ENCODE measurements around the gene MAIP1.

DNA sequence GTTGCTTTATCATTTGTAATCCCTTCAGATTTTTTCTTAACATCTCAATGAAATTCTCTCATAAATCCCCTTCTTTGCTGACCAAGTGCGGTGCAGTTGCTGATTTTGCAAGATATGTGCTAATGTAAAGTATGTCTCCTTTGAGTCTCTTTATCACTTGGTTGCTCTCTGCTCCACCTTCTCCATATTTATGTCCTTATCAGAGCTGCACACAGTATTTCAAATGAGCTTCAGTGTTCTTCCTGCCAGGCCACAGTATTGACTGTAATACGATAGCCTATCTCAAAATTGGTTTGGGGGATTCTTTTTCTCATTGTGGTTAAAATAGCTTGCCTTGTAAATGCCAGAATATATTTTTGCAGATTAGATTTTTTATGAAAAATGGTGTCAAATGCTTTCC, 32.2 kb downstream of the MAIP1 start:
- TF ChIP-seq ZNF354B (CRISPR knock-in tag; IDR thresholded peaks at IDR 0.05) (no peak), MCM5 (IDR thresholded peaks at IDR 0.05; ENCODE audit: low read depth) (no peak), TAF1 (IDR thresholded peaks at IDR 0.05; ENCODE audit: control insufficient read depth, extremely low read depth, insufficient read depth, low read length, severe bottlenecking) (no peak), SMC3 (conservative IDR thresholded peaks at IDR 0.05; ENCODE audit: insufficient read depth, low read depth, low read length) (no peak), FOXA1 (IDR thresholded peaks at IDR 0.05; ENCODE audit: borderline replicate concordance) (no peak), CEBPB (tag; IDR thresholded peaks at IDR 0.05) (peak; percentile 25; the same call in 1 of the 2 replicates), ZFX (CRISPR knock-in tag; IDR thresholded peaks at IDR 0.05) (no peak)
- TF ChIP-seq, protein P1, sequence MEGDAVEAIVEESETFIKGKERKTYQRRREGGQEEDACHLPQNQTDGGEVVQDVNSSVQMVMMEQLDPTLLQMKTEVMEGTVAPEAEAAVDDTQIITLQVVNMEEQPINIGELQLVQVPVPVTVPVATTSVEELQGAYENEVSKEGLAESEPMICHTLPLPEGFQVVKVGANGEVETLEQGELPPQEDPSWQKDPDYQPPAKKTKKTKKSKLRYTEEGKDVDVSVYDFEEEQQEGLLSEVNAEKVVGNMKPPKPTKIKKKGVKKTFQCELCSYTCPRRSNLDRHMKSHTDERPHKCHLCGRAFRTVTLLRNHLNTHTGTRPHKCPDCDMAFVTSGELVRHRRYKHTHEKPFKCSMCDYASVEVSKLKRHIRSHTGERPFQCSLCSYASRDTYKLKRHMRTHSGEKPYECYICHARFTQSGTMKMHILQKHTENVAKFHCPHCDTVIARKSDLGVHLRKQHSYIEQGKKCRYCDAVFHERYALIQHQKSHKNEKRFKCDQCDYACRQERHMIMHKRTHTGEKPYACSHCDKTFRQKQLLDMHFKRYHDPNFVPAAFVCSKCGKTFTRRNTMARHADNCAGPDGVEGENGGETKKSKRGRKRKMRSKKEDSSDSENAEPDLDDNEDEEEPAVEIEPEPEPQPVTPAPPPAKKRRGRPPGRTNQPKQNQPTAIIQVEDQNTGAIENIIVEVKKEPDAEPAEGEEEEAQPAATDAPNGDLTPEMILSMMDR (IDR thresholded peaks at IDR 0.05 in 2 of 3, conservative IDR thresholded peaks at IDR 0.05 in 1 of 3; ENCODE audit: insufficient read depth in 2 of 3, low read depth in 1 of 3, low read length in 3 of 3): no peak

Data from K562 (cell line).